GM15510 (cell line): ENCODE results near the gene OR10X1.

Source experiments
- POLR2A ChIP-seq: IDR thresholded peaks from 3 replicates; pipeline ENCODE4 v1.6.1; 2011; ENCODE audit warnings: borderline replicate concordance; ENCODE audit not compliant: insufficient read length; ENCODE audit errors: extremely low read depth

Gene OR10X1

GRCh38 chr1:158547533-158547932 lies 32.2 kb downstream of the OR10X1 start:
- TF ChIP-seq POLR2A = no peak

GRCh38 chr1:158537609-158538008 lies 42.1 kb downstream of the OR10X1 start:
- TF ChIP-seq POLR2A = no peak

- no peak for TF ChIP-seq POLR2A
These were observed 45.2 kb downstream of the OR10X1 start for GRCh38 chr1:158534496-158534895.
